Psoas muscle (tissue), 8 donors: Measurements from ENCODE around the gene PTGES3L. TPM values are rescaled to one million over a fixed set of nuclear protein-coding genes. Genes with fewer than 3 reads are reported as not detected.
A peak's percentile ranks its signal among the peaks of the same experiment; 100 is the strongest.

Source experiments
- ATAC-seq, 4 donors: fragments of 200-7000 bp; cut with Tn5 transposase; one replicate each; pipeline ENCODE4 v1.9.1; 2020; ENCODE audit warnings: moderate library complexity in 3 of 4, mild to moderate bottlenecking in 2 of 4
- DNase-seq, 2 donors: peaks; one replicate each; pipeline ENCODE4 v3.0.0-alpha.2; 2020
- H3K27ac ChIP-seq: fragments of 200-600 bp; one replicate; pipeline ENCODE4 v1.8.0; 2022
- H3K27me3 ChIP-seq, 3 donors: fragments of 200-600 bp in 1 of 3; one replicate each; pipeline versions ENCODE4 v1.6.1 to v1.8.0; 2013 to 2022; ENCODE audit warnings: low read length in 2 of 3, mild to moderate bottlenecking in 2 of 3, moderate library complexity in 1 of 3; ENCODE audit not compliant: insufficient read depth in 3 of 3
- H3K36me3 ChIP-seq, 2 donors: fragments of 200-600 bp in 1 of 2; one replicate each; pipeline versions ENCODE4 v1.6.1 to v1.8.0; 2013 to 2022; ENCODE audit warnings: low read depth in 1 of 2, mild to moderate bottlenecking in 1 of 2, moderate library complexity in 1 of 2; ENCODE audit not compliant: insufficient read depth in 1 of 2
- H3K4me1 ChIP-seq: fragments of 200-600 bp; one replicate; pipeline ENCODE4 v1.8.0; 2022
- H3K4me3 ChIP-seq: fragments of 200-600 bp; one replicate; pipeline ENCODE4 v1.8.0; 2022; ENCODE audit warnings: mild to moderate bottlenecking
- H3K9me3 ChIP-seq: fragments of 200-600 bp; one replicate; pipeline ENCODE4 v1.8.0; 2022
- WGBS, 3 donors: extraction: QIAGEN DNeasy Blood & Tissue Kit; methylation state at CpG; one replicate each; pipeline versions ENCODE4 v1.1.6 to v1.1.7; 2013; 5-methylcytosine and 5-hydroxymethylcytosine counted together
- intact Hi-C, 2 donors: fragments of 100-400 bp; cut with DNase I; formaldehyde crosslinking; loops; one replicate each; pipeline versions ENCODE4 v1.11.0 to v1.14.2; 2022
- polyA plus RNA-seq, 3 donors: library from polyadenylated mRNA; stranded (reverse); fragments of 200-250 nt; gene quantifications; one replicate each; pipeline ENCODE4 v1.2.3, GENCODE V29; 2013
- total RNA-seq, 4 donors: library from RNA; stranded (reverse); fragmentation: NEBNext Ultra II Directional in 2 of 4; extraction: Animal tissue kit (Norgen Biotek cat#: 25700) in 2 of 4; gene quantifications; one replicate each; pipeline versions ENCODE4 v1.2.1 to v1.2.4, GENCODE V29; 2021 to 2023
- TF ChIP-seq, protein P1 (sequence below): fragments of 200-600 bp; IDR thresholded peaks from one replicate; pipeline ENCODE4 v1.8.0; 2022; ENCODE audit warnings: antibody characterized with exemption
- donor health status: healthy with polysubstance abuse.
- donor health status: DM: no; HTN: no; CAD: no; lungs with moderate emphysema.
- donor health status: Bipolar disorder and iron deficiency.
- donor health status: healthy.
- donor health status: DM: yes; HTN: yes; CAD: no.
- donor health status: DM: no; HTN: no; CAD: no.
- donor health status: DM: no; HTN: no; CAD: no.
- donor health status: DM: yes; HTN: yes; CAD: no.

PTGES3L gene
- total and polyA plus RNA-seq, 7 donors, result 43.7 to 66.0 (median 48.7) TPM

DNA sequence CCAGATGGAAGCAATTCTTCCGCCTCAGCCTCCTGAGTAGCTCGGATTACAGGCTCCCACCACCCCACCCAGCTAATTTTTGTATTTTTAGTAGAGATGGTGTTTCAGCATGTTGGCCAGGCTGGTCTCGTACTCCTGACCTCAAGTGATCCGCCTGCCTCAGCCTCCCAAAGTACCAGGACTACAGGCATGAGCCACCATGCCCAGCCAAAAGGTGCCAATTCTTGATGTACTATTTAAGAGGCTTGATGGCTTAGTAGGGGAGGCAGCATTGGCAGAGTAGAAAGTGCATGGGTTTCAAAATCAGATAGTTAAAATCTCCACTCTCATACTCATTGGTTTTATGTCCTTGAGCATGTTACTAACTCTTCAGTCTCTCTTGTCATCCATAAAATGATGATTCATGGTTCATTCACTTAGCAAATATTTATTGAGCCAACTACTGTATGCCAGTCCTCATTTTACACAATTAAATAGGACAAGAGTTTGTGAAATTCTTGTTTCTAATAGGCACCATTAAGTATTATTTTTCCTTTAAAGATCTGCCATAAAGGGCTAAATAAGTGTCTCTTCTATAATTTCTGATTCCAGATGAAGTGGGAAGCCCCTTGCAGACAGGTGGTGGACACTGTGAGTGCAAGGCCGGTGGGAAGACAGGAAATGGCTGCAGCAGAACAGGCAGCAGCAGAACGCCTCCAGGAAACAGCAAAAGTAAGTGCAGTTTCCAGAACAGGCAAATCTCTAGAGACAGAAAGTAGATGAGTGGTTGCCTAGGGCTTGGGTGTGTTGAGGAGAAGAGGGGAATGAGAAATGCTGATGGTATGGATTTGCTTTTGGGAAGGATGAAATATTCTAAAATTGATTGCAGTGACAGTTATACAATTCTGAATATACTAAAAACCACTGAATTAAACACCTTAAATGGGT, 10.1 kb upstream of the PTGES3L start:
- DNase-seq, result no peak
- no peak for ATAC-seq
- 84 to 88% (median 86%) methylated on average over 6 of the region's 6 CpGs for WGBS, 3 donors
- no peak overlapping the region for H3K27ac ChIP-seq
- H3K9me3 ChIP-seq, result no peaks in the 10 kb centered on the region
- H3K4me1 ChIP-seq, result no peaks in the 10 kb centered on the region
- peaks cover 14 to 97% of the 10 kb centered on the region in 2 donors for H3K36me3 ChIP-seq
- intact Hi-C loops, result no loop called here
- H3K27me3 ChIP-seq, result no peaks in the 10 kb centered on the region
- H3K4me3 ChIP-seq, result no peak overlapping the region
- TF ChIP-seq, protein P1, sequence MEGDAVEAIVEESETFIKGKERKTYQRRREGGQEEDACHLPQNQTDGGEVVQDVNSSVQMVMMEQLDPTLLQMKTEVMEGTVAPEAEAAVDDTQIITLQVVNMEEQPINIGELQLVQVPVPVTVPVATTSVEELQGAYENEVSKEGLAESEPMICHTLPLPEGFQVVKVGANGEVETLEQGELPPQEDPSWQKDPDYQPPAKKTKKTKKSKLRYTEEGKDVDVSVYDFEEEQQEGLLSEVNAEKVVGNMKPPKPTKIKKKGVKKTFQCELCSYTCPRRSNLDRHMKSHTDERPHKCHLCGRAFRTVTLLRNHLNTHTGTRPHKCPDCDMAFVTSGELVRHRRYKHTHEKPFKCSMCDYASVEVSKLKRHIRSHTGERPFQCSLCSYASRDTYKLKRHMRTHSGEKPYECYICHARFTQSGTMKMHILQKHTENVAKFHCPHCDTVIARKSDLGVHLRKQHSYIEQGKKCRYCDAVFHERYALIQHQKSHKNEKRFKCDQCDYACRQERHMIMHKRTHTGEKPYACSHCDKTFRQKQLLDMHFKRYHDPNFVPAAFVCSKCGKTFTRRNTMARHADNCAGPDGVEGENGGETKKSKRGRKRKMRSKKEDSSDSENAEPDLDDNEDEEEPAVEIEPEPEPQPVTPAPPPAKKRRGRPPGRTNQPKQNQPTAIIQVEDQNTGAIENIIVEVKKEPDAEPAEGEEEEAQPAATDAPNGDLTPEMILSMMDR, result no peak

- H3K4me1 ChIP-seq, result no peaks in the 10 kb centered on the region
- DNase-seq (no peak), ATAC-seq (no peak)
- H3K27ac ChIP-seq, result no peak overlapping the region
- H3K9me3 ChIP-seq, result no peaks in the 10 kb centered on the region
- no peak overlapping the region for H3K4me3 ChIP-seq
- H3K27me3 ChIP-seq, result no peaks in the 10 kb centered on the region
- peaks cover 14 to 97% of the 10 kb centered on the region in 2 donors for H3K36me3 ChIP-seq
- 94 to 96% (median 95%) methylated on average over 5 of the region's 5 CpGs for WGBS, 3 donors
- intact Hi-C loops, result no loop called here
- TF ChIP-seq, protein P1, result no peak
Observed at GRCh38 chr17:42989141-42989540, 9.3 kb upstream of the PTGES3L start.

DNA sequence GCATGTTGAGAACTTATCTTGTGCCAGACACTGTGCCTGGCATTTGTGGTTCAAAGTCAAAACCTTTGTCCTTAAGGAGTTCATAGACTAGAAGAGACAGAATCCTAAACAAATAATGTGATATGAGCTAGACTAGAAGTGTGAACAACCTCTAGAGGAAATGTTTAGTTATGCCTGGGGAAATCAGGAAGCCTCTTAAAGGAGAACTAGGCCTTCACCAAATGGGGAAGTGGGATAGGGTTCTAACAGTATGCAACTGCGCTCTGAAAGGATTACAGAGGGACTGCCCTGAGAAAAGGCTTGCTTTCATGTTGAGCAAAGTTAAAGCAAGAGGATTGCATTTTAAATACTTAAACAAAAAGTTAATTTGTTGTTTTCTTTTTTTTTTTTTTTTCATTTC, 5.3 kb upstream of the PTGES3L start:
- peaks cover 7 to 68% of the 10 kb centered on the region in 2 donors for H3K36me3 ChIP-seq
- TF ChIP-seq, protein P1, result no peak
- WGBS, 3 donors, result 0 to 68% (median 0%) methylated on average over 1 of the region's 1 CpG
- DNase-seq, result no peak
- ATAC-seq, result no peak
- no peak overlapping the region for H3K4me3 ChIP-seq
- intact Hi-C loops, result no loop called here
- H3K27me3 ChIP-seq, result no peaks in the 10 kb centered on the region
- peaks cover 12% of the 10 kb centered on the region for H3K4me1 ChIP-seq
- H3K9me3 ChIP-seq, result no peaks in the 10 kb centered on the region
- H3K27ac ChIP-seq, result peak overlapping the region; percentile 30

- Histone ChIP-seq H3K27me3 (no peaks in the 10 kb centered on the region), H3K36me3 (peaks cover 2 to 39% of the 10 kb centered on the region in 2 donors), H3K9me3 (no peaks in the 10 kb centered on the region), H3K27ac (peak overlapping the region; percentile 96), H3K4me3 (no peak overlapping the region), H3K4me1 (peaks cover 25% of the 10 kb centered on the region)
- ATAC-seq, result no peak
- DNase-seq, result no peak
- intact Hi-C loops, result no loop called here
- TF ChIP-seq, protein P1, result no peak
Observed at GRCh38 chr17:42982266-42982665, 2.4 kb upstream of the PTGES3L start.
